Immature natural killer cell (primary cell): ENCODE data around the gene LHFPL6. TPM values are rescaled to one million over a fixed set of nuclear protein-coding genes. Genes with fewer than 3 reads are reported as not detected.

Source experiments
- DNase-seq, 3 donors: peaks; one replicate each; pipeline ENCODE4 v3.0.0; 2022; ENCODE audit warnings: mixed read lengths in 1 of 3
- H3K27ac Mint-ChIP-seq, 6 donors: one replicate each; pipeline ENCODE4 v1.8.0; 2020; ENCODE audit warnings: mixed read lengths in 6 of 6, mild to moderate bottlenecking in 5 of 6, inconsistent platforms in 4 of 6, moderate library complexity in 3 of 6
- H3K27me3 Mint-ChIP-seq, 3 donors: one replicate each; pipeline ENCODE4 v1.8.0; 2020 to 2021; ENCODE audit warnings: low read depth in 3 of 3, mild to moderate bottlenecking in 3 of 3, mixed read lengths in 3 of 3, moderate library complexity in 3 of 3, inconsistent platforms in 1 of 3
- H3K36me3 Mint-ChIP-seq, 3 donors: one replicate each; pipeline ENCODE4 v1.8.0; 2020; ENCODE audit warnings: mixed read lengths in 3 of 3, inconsistent platforms in 2 of 3, mild to moderate bottlenecking in 2 of 3
- H3K4me1 Mint-ChIP-seq, 2 donors: one replicate each; pipeline ENCODE4 v1.8.0; 2020; ENCODE audit warnings: inconsistent platforms in 2 of 2, mild to moderate bottlenecking in 2 of 2, mixed read lengths in 2 of 2, moderate library complexity in 1 of 2
- H3K4me3 Mint-ChIP-seq, 5 donors: one replicate each; pipeline ENCODE4 v1.8.0; 2020; ENCODE audit warnings: mild to moderate bottlenecking in 5 of 5, mixed read lengths in 5 of 5, inconsistent platforms in 3 of 5, moderate library complexity in 3 of 5
- H3K9me3 Mint-ChIP-seq, 6 donors: one replicate each; pipeline ENCODE4 v1.8.0; 2020; ENCODE audit warnings: mild to moderate bottlenecking in 6 of 6, mixed read lengths in 6 of 6, inconsistent platforms in 4 of 6, moderate library complexity in 3 of 6
- polyA plus RNA-seq, 3 donors: library from polyadenylated mRNA; unstranded; fragments of 300-500 nt; fragmentation: Illumina TruSeq; gene quantifications; one replicate each; pipeline ENCODE4 v1.2.3, GENCODE V29; 2021

The LHFPL6 gene
- polyA plus RNA-seq, 3 donors from 2014 or later: 0.52 to 1.3 TPM; not detected in 1

GRCh38 chr13:39559847-39560246 is 43.1 kb downstream of the LHFPL6 start:
- no peak overlapping the region for H3K27ac Mint-ChIP-seq
- peaks cover 0 to 8% (median 0%) of the 10 kb centered on the region in 3 donors for H3K27me3 Mint-ChIP-seq
- H3K4me3 Mint-ChIP-seq: no peak overlapping the region
- no peaks in the 10 kb centered on the region for H3K4me1 Mint-ChIP-seq
- peaks cover 0 to 5% (median 0%) of the 10 kb centered on the region in 6 donors for H3K9me3 Mint-ChIP-seq
- no peak for DNase-seq
- no peaks in the 10 kb centered on the region for H3K36me3 Mint-ChIP-seq

- H3K4me3 Mint-ChIP-seq: no peak overlapping the region
- no peak for DNase-seq
- no peaks in the 10 kb centered on the region for H3K36me3 Mint-ChIP-seq
- H3K9me3 Mint-ChIP-seq: peaks cover 0 to 5% (median under 1%) of the 10 kb centered on the region in 6 donors
- peaks cover 0 to 4% (median 0%) of the 10 kb centered on the region in 3 donors for H3K27me3 Mint-ChIP-seq
- H3K27ac Mint-ChIP-seq: no peak overlapping the region
- H3K4me1 Mint-ChIP-seq: no peaks in the 10 kb centered on the region
Measured at GRCh38 chr13:39557285-39557955, 45.6 kb downstream of the LHFPL6 start.

GRCh38 chr13:39556866-39557265 is 46.1 kb downstream of the LHFPL6 start:
- Mint-ChIP-seq H3K27me3 (peaks cover 0 to 4% (median 0%) of the 10 kb centered on the region in 3 donors), H3K4me3 (no peak overlapping the region), H3K9me3 (peaks cover 0 to 5% (median under 1%) of the 10 kb centered on the region in 6 donors), H3K27ac (no peak overlapping the region), H3K36me3 (no peaks in the 10 kb centered on the region), H3K4me1 (no peaks in the 10 kb centered on the region)
- no peak for DNase-seq

- Mint-ChIP-seq H3K36me3 (no peaks in the 10 kb centered on the region), H3K27me3 (peaks cover 0 to 2% (median 0%) of the 10 kb centered on the region in 3 donors), H3K4me1 (no peaks in the 10 kb centered on the region), H3K9me3 (peaks cover 0 to 3% (median under 1%) of the 10 kb centered on the region in 6 donors), H3K27ac (no peak overlapping the region), H3K4me3 (no peak overlapping the region)
- no peak for DNase-seq
Measured at GRCh38 chr13:39554371-39554770, 48.6 kb downstream of the LHFPL6 start.

- Mint-ChIP-seq H3K9me3 (peaks cover 0 to 2% (median 0%) of the 10 kb centered on the region in 6 donors), H3K36me3 (no peaks in the 10 kb centered on the region), H3K4me1 (no peaks in the 10 kb centered on the region), H3K27me3 (peaks cover 0 to 2% (median 2%) of the 10 kb centered on the region in 3 donors), H3K4me3 (no peak overlapping the region), H3K27ac (no peak overlapping the region)
- DNase-seq: no peak
Measured at GRCh38 chr13:39552246-39552645, 50.7 kb downstream of the LHFPL6 start.

GRCh38 chr13:39550931-39551330 is 52.1 kb downstream of the LHFPL6 start:
- Mint-ChIP-seq H3K4me3 (no peak overlapping the region), H3K36me3 (no peaks in the 10 kb centered on the region), H3K4me1 (no peaks in the 10 kb centered on the region), H3K27me3 (peaks cover 0 to 2% (median 2%) of the 10 kb centered on the region in 3 donors), H3K9me3 (peaks cover 0 to 2% (median 0%) of the 10 kb centered on the region in 6 donors), H3K27ac (no peak overlapping the region)
- DNase-seq: no peak

GRCh38 chr13:39547108-39547507 is 55.9 kb downstream of the LHFPL6 start:
- Mint-ChIP-seq H3K4me1 (no peaks in the 10 kb centered on the region), H3K27ac (no peak overlapping the region), H3K4me3 (no peak overlapping the region), H3K9me3 (no peaks in the 10 kb centered on the region), H3K36me3 (no peaks in the 10 kb centered on the region), H3K27me3 (peaks cover 0 to 2% (median 2%) of the 10 kb centered on the region in 3 donors)
- DNase-seq: no peak

- DNase-seq: no peak
- H3K9me3 Mint-ChIP-seq: peaks cover 0 to 3% (median 0%) of the 10 kb centered on the region in 6 donors
- no peak overlapping the region for H3K4me3 Mint-ChIP-seq
- no peak overlapping the region for H3K27ac Mint-ChIP-seq
- no peaks in the 10 kb centered on the region for H3K36me3 Mint-ChIP-seq
- peaks cover 0 to 3% (median 0%) of the 10 kb centered on the region in 3 donors for H3K27me3 Mint-ChIP-seq
- H3K4me1 Mint-ChIP-seq: no peaks in the 10 kb centered on the region
Measured at GRCh38 chr13:39542361-39542760, 60.6 kb downstream of the LHFPL6 start.

- no peak for DNase-seq
- Mint-ChIP-seq H3K4me3 (no peak overlapping the region), H3K36me3 (no peaks in the 10 kb centered on the region), H3K9me3 (peaks cover 0 to 6% (median 0%) of the 10 kb centered on the region in 6 donors), H3K27me3 (peaks cover 0 to 3% (median 0%) of the 10 kb centered on the region in 3 donors), H3K27ac (no peak overlapping the region), H3K4me1 (no peaks in the 10 kb centered on the region)
Measured at GRCh38 chr13:39540929-39541605, 61.9 kb downstream of the LHFPL6 start.

- Mint-ChIP-seq H3K9me3 (peaks cover 0 to 6% (median 0%) of the 10 kb centered on the region in 6 donors), H3K27me3 (peaks cover 0 to 3% (median 0%) of the 10 kb centered on the region in 3 donors), H3K4me3 (no peak overlapping the region), H3K27ac (no peak overlapping the region), H3K36me3 (no peaks in the 10 kb centered on the region), H3K4me1 (no peaks in the 10 kb centered on the region)
- DNase-seq: no peak
Measured at GRCh38 chr13:39538816-39539790, 63.9 kb downstream of the LHFPL6 start.

GRCh38 chr13:39536906-39537305 is 66.1 kb downstream of the LHFPL6 start:
- Mint-ChIP-seq H3K27ac (no peak overlapping the region), H3K36me3 (no peaks in the 10 kb centered on the region), H3K9me3 (peaks cover 0 to 6% (median 0%) of the 10 kb centered on the region in 6 donors), H3K27me3 (peaks cover 0 to 6% (median 0%) of the 10 kb centered on the region in 3 donors), H3K4me1 (no peaks in the 10 kb centered on the region), H3K4me3 (no peak overlapping the region)
- no peak for DNase-seq

GRCh38 chr13:39536274-39536673 is 66.7 kb downstream of the LHFPL6 start:
- H3K36me3 Mint-ChIP-seq: no peaks in the 10 kb centered on the region
- peaks cover 0 to 7% (median 0%) of the 10 kb centered on the region in 3 donors for H3K27me3 Mint-ChIP-seq
- peaks cover 0 to 3% (median 0%) of the 10 kb centered on the region in 6 donors for H3K9me3 Mint-ChIP-seq
- no peak for DNase-seq
- H3K4me3 Mint-ChIP-seq: no peak overlapping the region
- H3K27ac Mint-ChIP-seq: no peak overlapping the region
- H3K4me1 Mint-ChIP-seq: no peaks in the 10 kb centered on the region

GRCh38 chr13:39533651-39534150 is 69.3 kb downstream of the LHFPL6 start:
- Mint-ChIP-seq H3K4me3 (no peak overlapping the region), H3K27ac (no peak overlapping the region), H3K27me3 (peaks cover 0 to 7% (median 0%) of the 10 kb centered on the region in 3 donors), H3K36me3 (no peaks in the 10 kb centered on the region), H3K4me1 (no peaks in the 10 kb centered on the region), H3K9me3 (peaks cover 0 to 3% (median 0%) of the 10 kb centered on the region in 6 donors)
- DNase-seq: no peak
